DND-41 (cell line): ENCODE results near the gene COL2A1.

Experiments used
- ATAC-seq: fragments of 200-7000 bp; cut with Tn5 transposase; 3 replicates; pipeline ENCODE4 v1.9.1; 2021; ENCODE audit warnings: low read depth; ENCODE audit not compliant: insufficient read depth
- DNase-seq: peaks from one replicate; pipeline ENCODE4 v3.0.0-alpha.2; 2020
- H2AFZ ChIP-seq: 2 replicates; pipeline ENCODE4 v1.6.0; 2012; ENCODE audit warnings: low read depth, low read length
- H3K27ac ChIP-seq: 2 replicates; pipeline ENCODE4 v1.5.1; 2012; ENCODE audit warnings: low read length, inconsistent platforms
- H3K27me3 ChIP-seq: fragments of 200-600 bp; sonication (generic); 2 replicates; pipeline ENCODE4 v1.6.0; 2012; ENCODE audit warnings: low read length, mild to moderate bottlenecking, inconsistent platforms; ENCODE audit not compliant: insufficient read depth, poor library complexity
- H3K36me3 ChIP-seq: 2 replicates; pipeline ENCODE4 v1.5.1; 2012; ENCODE audit warnings: low read length, inconsistent platforms; ENCODE audit not compliant: insufficient read depth
- H3K4me1 ChIP-seq: 2 replicates; pipeline ENCODE4 v1.5.1; 2012; ENCODE audit warnings: mild to moderate bottlenecking, low read length; ENCODE audit not compliant: insufficient read depth
- H3K4me2 ChIP-seq: 2 replicates; pipeline ENCODE4 v1.6.0; 2012; ENCODE audit warnings: mild to moderate bottlenecking, moderate library complexity, low read length, inconsistent platforms; ENCODE audit not compliant: insufficient read depth
- H3K4me3 ChIP-seq, 2 experiments: fragments of 200-600 bp in 1 of 2; shearing (Covaris generic) in 1 of 2; 2 replicates each; pipeline ENCODE4 v1.5.1; 2012 to 2016; ENCODE audit warnings: inconsistent platforms in 2 of 2, low read length in 2 of 2, mild to moderate bottlenecking in 2 of 2, low read depth in 1 of 2, moderate library complexity in 1 of 2
- H3K79me2 ChIP-seq: 2 replicates; pipeline ENCODE4 v1.6.0; 2012; ENCODE audit warnings: low read length, inconsistent platforms; ENCODE audit not compliant: insufficient read depth
- H3K9ac ChIP-seq: 2 replicates; pipeline ENCODE4 v1.6.0; 2012; ENCODE audit warnings: low read depth, mild to moderate bottlenecking, inconsistent platforms, low read length, moderate library complexity
- H3K9me3 ChIP-seq: 2 replicates; pipeline ENCODE4 v1.5.1; 2012; ENCODE audit warnings: low read length, moderate library complexity, mild to moderate bottlenecking, inconsistent platforms; ENCODE audit not compliant: insufficient read depth, severe bottlenecking
- H4K20me1 ChIP-seq: 2 replicates; pipeline ENCODE4 v1.6.0; 2012; ENCODE audit warnings: low read length; ENCODE audit not compliant: insufficient read depth
- CTCF ChIP-seq: IDR thresholded peaks from 2 replicates; pipeline ENCODE4 v1.5.1; 2012; ENCODE audit warnings: borderline replicate concordance, low read length, moderate library complexity, mild to moderate bottlenecking; ENCODE audit not compliant: poor library complexity, severe bottlenecking; ENCODE audit errors: extremely low read depth
- EZH2 ChIP-seq: IDR thresholded peaks from 3 replicates; pipeline ENCODE4 v1.6.1; 2012; ENCODE audit warnings: borderline replicate concordance, low read depth, mild to moderate bottlenecking, moderate library complexity, low read length, inconsistent platforms; ENCODE audit not compliant: severe bottlenecking

COL2A1 gene

GRCh38 chr12:47938594-47938993 lies 65.7 kb downstream of the COL2A1 start:
- H3K36me3 ChIP-seq: no peaks in the 10 kb centered on the region
- H2AFZ ChIP-seq: no peak overlapping the region
- no peaks in the 10 kb centered on the region for H3K9me3 ChIP-seq
- no peak for TF ChIP-seq EZH2
- TF ChIP-seq CTCF: no peak
- no peak overlapping the region for H3K9ac ChIP-seq
- DNase-seq: no peak
- H3K79me2 ChIP-seq: no peaks in the 10 kb centered on the region
- ATAC-seq: no peak
- H4K20me1 ChIP-seq: no peaks in the 10 kb centered on the region; the same call in 1 of the 2 replicates
- H3K4me3 ChIP-seq: no peak overlapping the region
- H3K27me3 ChIP-seq: peaks cover 8% of the 10 kb centered on the region
- H3K27ac ChIP-seq: no peak overlapping the region
- peaks cover 3% of the 10 kb centered on the region; the same call in 1 of the 2 replicates for H3K4me1 ChIP-seq
- no peak overlapping the region for H3K4me2 ChIP-seq

- Histone ChIP-seq H3K4me3 (no peak overlapping the region), H3K4me1 (peaks cover 3% of the 10 kb centered on the region; the same call in 1 of the 2 replicates), H3K9ac (no peak overlapping the region), H4K20me1 (no peaks in the 10 kb centered on the region; the same call in 1 of the 2 replicates), H3K79me2 (no peaks in the 10 kb centered on the region), H3K4me2 (no peak overlapping the region), H3K27me3 (peaks cover 8% of the 10 kb centered on the region), H2AFZ (no peak overlapping the region), H3K9me3 (no peaks in the 10 kb centered on the region), H3K36me3 (no peaks in the 10 kb centered on the region), H3K27ac (no peak overlapping the region)
- peak; percentile 71 for ATAC-seq
- peak; percentile 12 for DNase-seq
- TF ChIP-seq EZH2 (no peak), CTCF (no peak)
Observed at GRCh38 chr12:47938093-47938492, 66.2 kb downstream of the COL2A1 start.

- TF ChIP-seq EZH2 (no peak), CTCF (no peak)
- Histone ChIP-seq H2AFZ (no peak overlapping the region), H3K4me2 (no peak overlapping the region), H3K9me3 (no peaks in the 10 kb centered on the region), H3K36me3 (no peaks in the 10 kb centered on the region), H3K27ac (no peak overlapping the region), H3K9ac (no peak overlapping the region), H3K4me1 (peaks cover 3% of the 10 kb centered on the region; the same call in 1 of the 2 replicates), H3K79me2 (no peaks in the 10 kb centered on the region), H4K20me1 (no peaks in the 10 kb centered on the region), H3K4me3 (no peak overlapping the region), H3K27me3 (peaks cover 15% of the 10 kb centered on the region)
- no peak for DNase-seq
- ATAC-seq: no peak
Observed at GRCh38 chr12:47935184-47935583, 69.1 kb downstream of the COL2A1 start.

- ATAC-seq: no peak
- TF ChIP-seq EZH2 (no peak), CTCF (no peak)
- DNase-seq: no peak
Observed at GRCh38 chr12:47931187-47931586, 73.1 kb downstream of the COL2A1 start.

More at GRCh38 chr12:47931187-47931586, 73.1 kb downstream of the COL2A1 start:
- no peaks in the 10 kb centered on the region for H3K79me2 ChIP-seq
- H4K20me1 ChIP-seq: no peaks in the 10 kb centered on the region
- H3K9me3 ChIP-seq: no peaks in the 10 kb centered on the region
- H3K36me3 ChIP-seq: no peaks in the 10 kb centered on the region
- peaks cover 7% of the 10 kb centered on the region for H3K27me3 ChIP-seq
- H3K4me1 ChIP-seq: no peaks in the 10 kb centered on the region
- H3K4me3 ChIP-seq: no peak overlapping the region
- H3K9ac ChIP-seq: no peak overlapping the region
- H3K27ac ChIP-seq: no peak overlapping the region
- no peak overlapping the region for H2AFZ ChIP-seq
- no peak overlapping the region for H3K4me2 ChIP-seq
